ENCODE data around the gene ZNF668. TPM values are rescaled to one million over a fixed set of nuclear protein-coding genes. Genes with fewer than 3 reads are reported as not detected.

Gene ZNF668
- total RNA-seq, 1 experiment from 2014 or later = 21.5 TPM

GRCh38 chr16:31061126-31061812, 12.8 kb downstream of the ZNF668 start:
- intact Hi-C loops (cut with micrococcal nuclease; ENCODE audit: unreplicated experiment) (no loop called here), in situ Hi-C loops (cut with HindIII; ENCODE audit: low pct_unique_long_range_greater_than_20kb, low sequenced_read_pairs) (no loop called here)
- Histone ChIP-seq H3K4me1 (ENCODE audit: control insufficient read depth, insufficient read depth, low read length) (no peaks in the 10 kb centered on the region), H3K36me3 (ENCODE audit: control insufficient read depth, insufficient read depth, low read length) (no peaks in the 10 kb centered on the region), H3K4me3 (ENCODE audit: low read depth in 2 of 2, low read length in 2 of 2) (no peak overlapping the region), H3K27ac (ENCODE audit: low read length) (no peak overlapping the region), H3K9me3 (ENCODE audit: control insufficient read depth, insufficient read depth, low read depth, low read length) (no peaks in the 10 kb centered on the region), H3K27me3 (ENCODE audit: control insufficient read depth, insufficient read depth, low read length) (no peaks in the 10 kb centered on the region)
- DNase-seq (ENCODE audit: low read depth, low spot score) (no peak), ATAC-seq (no peak)
- CTCF ChIA-PET = no interaction called here
- POLR2A ChIA-PET = no interaction called here
- BruUV-seq (replicated peaks) = no TSS peak
- TF ChIP-seq POLR2AphosphoS5 (IDR thresholded peaks at IDR 0.05; ENCODE audit: low read depth, low read length) (no peak), TCF7L2 (IDR thresholded peaks at IDR 0.05; ENCODE audit: low read depth, low read length) (no peak), REST (IDR thresholded peaks at IDR 0.05; ENCODE audit: insufficient read depth in 1 of 2, low read depth in 2 of 2, low read length in 1 of 2) (no peak), SIN3A (IDR thresholded peaks at IDR 0.05; ENCODE audit: borderline replicate concordance, insufficient read depth, low read depth, low read length) (no peak)
- TF ChIP-seq, protein P1, sequence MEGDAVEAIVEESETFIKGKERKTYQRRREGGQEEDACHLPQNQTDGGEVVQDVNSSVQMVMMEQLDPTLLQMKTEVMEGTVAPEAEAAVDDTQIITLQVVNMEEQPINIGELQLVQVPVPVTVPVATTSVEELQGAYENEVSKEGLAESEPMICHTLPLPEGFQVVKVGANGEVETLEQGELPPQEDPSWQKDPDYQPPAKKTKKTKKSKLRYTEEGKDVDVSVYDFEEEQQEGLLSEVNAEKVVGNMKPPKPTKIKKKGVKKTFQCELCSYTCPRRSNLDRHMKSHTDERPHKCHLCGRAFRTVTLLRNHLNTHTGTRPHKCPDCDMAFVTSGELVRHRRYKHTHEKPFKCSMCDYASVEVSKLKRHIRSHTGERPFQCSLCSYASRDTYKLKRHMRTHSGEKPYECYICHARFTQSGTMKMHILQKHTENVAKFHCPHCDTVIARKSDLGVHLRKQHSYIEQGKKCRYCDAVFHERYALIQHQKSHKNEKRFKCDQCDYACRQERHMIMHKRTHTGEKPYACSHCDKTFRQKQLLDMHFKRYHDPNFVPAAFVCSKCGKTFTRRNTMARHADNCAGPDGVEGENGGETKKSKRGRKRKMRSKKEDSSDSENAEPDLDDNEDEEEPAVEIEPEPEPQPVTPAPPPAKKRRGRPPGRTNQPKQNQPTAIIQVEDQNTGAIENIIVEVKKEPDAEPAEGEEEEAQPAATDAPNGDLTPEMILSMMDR (IDR thresholded peaks at IDR 0.05) = no peak

- no peaks in the 10 kb centered on the region for H3K27me3 ChIP-seq (ENCODE audit: control insufficient read depth, insufficient read depth, low read length)
- H3K4me3 ChIP-seq (ENCODE audit: low read depth in 2 of 2, low read length in 2 of 2) = no peak overlapping the region
- BruUV-seq (replicated peaks) = no TSS peak
- TF ChIP-seq SIN3A (IDR thresholded peaks at IDR 0.05; ENCODE audit: borderline replicate concordance, insufficient read depth, low read depth, low read length) = no peak
- no peak for TF ChIP-seq TCF7L2 (IDR thresholded peaks at IDR 0.05; ENCODE audit: low read depth, low read length)
- TF ChIP-seq POLR2AphosphoS5 (IDR thresholded peaks at IDR 0.05; ENCODE audit: low read depth, low read length) = no peak; the same call in 1 of the 2 replicates
- TF ChIP-seq, protein P1 (IDR thresholded peaks at IDR 0.05) = no peak
- TF ChIP-seq REST (IDR thresholded peaks at IDR 0.05; ENCODE audit: insufficient read depth in 1 of 2, low read depth in 2 of 2, low read length in 1 of 2) = no peak
- H3K27ac ChIP-seq (ENCODE audit: low read length) = no peak overlapping the region
- ChIA-PET POLR2A (no interaction called here), CTCF (interaction anchor here (0.6 to 0.7 kb wide), 2 partner anchors 90 to 360 kb away, joined by 4 to 6 read pairs; no protein-coding TSS in a partner anchor)
- ATAC-seq (no peak), DNase-seq (ENCODE audit: low read depth, low spot score) (no peak)
- intact Hi-C loops (cut with micrococcal nuclease; ENCODE audit: unreplicated experiment) (no loop called here), in situ Hi-C loops (cut with HindIII; ENCODE audit: low pct_unique_long_range_greater_than_20kb, low sequenced_read_pairs) (no loop called here)
- H3K9me3 ChIP-seq (ENCODE audit: control insufficient read depth, insufficient read depth, low read depth, low read length) = no peaks in the 10 kb centered on the region
- H3K36me3 ChIP-seq (ENCODE audit: control insufficient read depth, insufficient read depth, low read length) = no peaks in the 10 kb centered on the region
- no peaks in the 10 kb centered on the region for H3K4me1 ChIP-seq (ENCODE audit: control insufficient read depth, insufficient read depth, low read length)
These were observed 18.4 kb downstream of the ZNF668 start for GRCh38 chr16:31055613-31056012.

All from Panc1 (cell line).